ENCODE results near the gene TCERG1L. TPM values are rescaled to one million over a fixed set of nuclear protein-coding genes. Genes with fewer than 3 reads are reported as not detected.
"Not testable (repeated sequence)": the region's sequence is repeated elsewhere in the genome, so short reads cannot be mapped to it uniquely, and the experiment has no call there.

TCERG1L gene
- total RNA-seq, 2 experiments from 2014 or later = 0.08 TPM; not detected in 1

DNA sequence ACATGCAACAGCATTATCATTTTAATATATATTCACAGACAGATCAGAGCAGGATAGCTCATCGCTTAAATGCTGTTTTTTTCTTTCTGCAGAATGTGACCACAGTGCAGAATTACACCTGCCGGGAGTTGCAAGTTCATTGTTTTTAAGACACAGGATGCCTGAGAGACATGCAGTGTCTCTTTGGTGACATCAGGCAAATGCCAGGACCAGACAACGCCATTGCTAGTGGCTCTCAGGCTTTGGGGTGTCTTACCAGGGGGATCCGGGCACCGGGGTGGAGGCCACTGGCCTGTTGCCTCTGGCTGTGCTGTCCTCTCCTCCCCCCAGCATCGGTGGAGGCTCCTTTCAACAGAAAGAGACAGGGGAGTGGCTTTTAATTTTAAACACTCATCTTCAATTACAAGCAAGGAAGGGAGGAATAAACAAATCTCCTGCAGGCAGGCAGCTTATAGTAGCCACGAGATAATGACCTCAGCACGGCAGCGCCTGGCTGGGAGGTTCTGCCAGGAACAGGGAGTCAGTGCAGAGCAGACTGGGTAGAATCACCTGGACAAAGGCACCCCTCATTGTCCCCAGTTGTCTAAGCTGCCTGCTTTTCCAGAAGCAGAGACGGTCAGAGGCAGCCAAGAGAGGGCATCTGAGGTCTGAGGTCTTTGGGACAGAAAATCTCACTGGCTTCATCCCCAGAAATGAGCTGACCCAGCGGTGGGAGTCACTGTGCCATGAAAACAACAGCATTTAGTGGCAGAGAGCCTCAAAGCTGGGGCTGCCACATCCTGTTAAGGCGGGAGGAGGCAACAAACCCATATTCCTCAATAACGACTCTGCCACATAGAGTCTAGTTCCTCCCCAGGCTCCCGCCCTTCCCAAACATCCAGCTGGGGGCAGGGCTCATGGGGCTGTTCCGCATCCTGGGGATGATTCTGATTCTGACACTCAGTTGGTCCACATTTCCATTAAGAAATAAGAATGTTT lies 148.4 kb downstream of the TCERG1L start:
- no peaks in the 10 kb centered on the region for H3K27me3 Mint-ChIP-seq
- no peak for DNase-seq
- no peaks in the 10 kb centered on the region for H3K4me1 Mint-ChIP-seq
- H3K27ac Mint-ChIP-seq = no peak overlapping the region
- H3K4me3 Mint-ChIP-seq = no peak overlapping the region
- H3K36me3 Mint-ChIP-seq = no peaks in the 10 kb centered on the region
- no peaks in the 10 kb centered on the region for H3K9me3 Mint-ChIP-seq

- H3K4me1 Mint-ChIP-seq = no peaks in the 10 kb centered on the region
- no peaks in the 10 kb centered on the region for H3K27me3 Mint-ChIP-seq
- H3K36me3 Mint-ChIP-seq = no peaks in the 10 kb centered on the region
- no peak overlapping the region for H3K27ac Mint-ChIP-seq
- no peak for DNase-seq
- no peak overlapping the region for H3K4me3 Mint-ChIP-seq
- H3K9me3 Mint-ChIP-seq = no peaks in the 10 kb centered on the region
These were observed 149.3 kb downstream of the TCERG1L start for GRCh38 chr10:131162211-131162610.

- Mint-ChIP-seq H3K9me3 (no peaks in the 10 kb centered on the region), H3K4me3 (no peak overlapping the region), H3K27me3 (no peaks in the 10 kb centered on the region), H3K27ac (no peak overlapping the region), H3K36me3 (no peaks in the 10 kb centered on the region), H3K4me1 (no peaks in the 10 kb centered on the region)
- no peak for DNase-seq
These were observed 150.4 kb downstream of the TCERG1L start for GRCh38 chr10:131161087-131161486.

GRCh38 chr10:131160219-131160875 lies 151.2 kb downstream of the TCERG1L start:
- no peak overlapping the region for H3K4me3 Mint-ChIP-seq
- no peaks in the 10 kb centered on the region for H3K9me3 Mint-ChIP-seq
- no peaks in the 10 kb centered on the region for H3K27me3 Mint-ChIP-seq
- H3K4me1 Mint-ChIP-seq = no peaks in the 10 kb centered on the region
- no peak for DNase-seq
- H3K36me3 Mint-ChIP-seq = no peaks in the 10 kb centered on the region
- H3K27ac Mint-ChIP-seq = no peak overlapping the region

DNA sequence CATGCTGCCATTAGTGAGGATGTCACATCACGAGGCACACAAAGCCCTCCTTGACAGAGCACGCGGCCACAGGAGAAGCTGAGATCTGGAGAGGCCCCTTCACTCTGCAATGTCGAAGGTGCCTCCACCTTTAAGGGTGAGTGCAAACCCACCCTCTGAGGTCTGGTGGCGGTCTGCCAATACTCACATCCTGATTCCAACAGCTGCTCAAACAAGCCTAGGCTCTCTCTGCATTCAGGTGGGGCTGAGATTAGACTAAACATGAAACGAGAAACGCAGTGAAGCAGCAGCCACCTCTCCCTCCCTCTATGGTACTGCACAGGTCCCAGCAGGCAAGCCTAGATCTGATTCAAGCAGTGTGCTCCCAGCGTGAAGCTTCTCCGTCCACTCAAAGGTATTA lies 151.8 kb downstream of the TCERG1L start:
- H3K27me3 Mint-ChIP-seq = no peaks in the 10 kb centered on the region
- H3K27ac Mint-ChIP-seq = no peak overlapping the region
- H3K36me3 Mint-ChIP-seq = no peaks in the 10 kb centered on the region
- no peak overlapping the region for H3K4me3 Mint-ChIP-seq
- no peaks in the 10 kb centered on the region for H3K9me3 Mint-ChIP-seq
- H3K4me1 Mint-ChIP-seq = no peaks in the 10 kb centered on the region
- DNase-seq = no peak

- H3K27ac Mint-ChIP-seq = no peak overlapping the region
- no peaks in the 10 kb centered on the region for H3K9me3 Mint-ChIP-seq
- no peaks in the 10 kb centered on the region for H3K4me1 Mint-ChIP-seq
- no peaks in the 10 kb centered on the region for H3K36me3 Mint-ChIP-seq
- no peaks in the 10 kb centered on the region for H3K27me3 Mint-ChIP-seq
- H3K4me3 Mint-ChIP-seq = no peak overlapping the region
- no peak for DNase-seq
These were observed 152.8 kb downstream of the TCERG1L start for GRCh38 chr10:131158695-131159094.

DNA sequence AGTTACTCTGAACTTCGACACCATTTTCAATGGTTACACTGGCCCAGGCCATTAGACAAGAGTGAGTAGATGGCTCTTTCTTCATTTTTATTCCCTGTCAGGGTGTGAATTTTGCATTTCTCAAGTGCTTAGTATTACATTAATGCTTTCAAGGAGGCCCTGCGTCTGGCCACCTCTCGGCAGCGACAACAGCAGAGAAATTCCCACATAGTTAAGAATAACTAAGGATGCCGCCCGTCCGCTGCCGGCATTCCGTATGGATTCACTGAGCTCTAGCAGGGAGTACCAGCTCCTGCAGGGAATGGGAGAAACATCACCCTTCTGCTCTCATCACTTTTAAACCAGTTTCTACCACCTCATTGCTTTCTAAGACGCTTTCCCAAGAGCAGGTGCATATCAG lies 153.6 kb downstream of the TCERG1L start:
- Mint-ChIP-seq H3K36me3 (no peaks in the 10 kb centered on the region), H3K9me3 (peaks cover 1% of the 10 kb centered on the region), H3K27ac (no peak overlapping the region), H3K4me3 (no peak overlapping the region), H3K4me1 (no peaks in the 10 kb centered on the region), H3K27me3 (no peaks in the 10 kb centered on the region)
- no peak for DNase-seq

DNA sequence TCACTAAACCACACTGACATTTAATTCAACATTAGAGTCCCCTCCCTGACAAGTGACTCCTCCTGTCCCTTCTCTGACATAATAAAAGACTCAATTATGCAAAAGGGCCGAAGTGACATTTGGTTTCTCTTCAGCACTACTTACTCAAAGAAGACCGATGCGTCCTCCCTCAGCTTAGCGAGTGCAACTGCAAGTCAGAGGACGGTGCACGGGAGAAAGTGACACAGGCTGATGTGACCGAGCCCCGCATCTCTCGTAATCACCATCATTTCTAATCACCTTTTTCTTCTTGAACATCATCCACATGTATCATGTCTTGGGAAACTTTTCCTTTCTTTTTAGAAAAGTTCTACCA lies 155.7 kb downstream of the TCERG1L start:
- Mint-ChIP-seq H3K27me3 (no peaks in the 10 kb centered on the region), H3K36me3 (no peaks in the 10 kb centered on the region)

DNA sequence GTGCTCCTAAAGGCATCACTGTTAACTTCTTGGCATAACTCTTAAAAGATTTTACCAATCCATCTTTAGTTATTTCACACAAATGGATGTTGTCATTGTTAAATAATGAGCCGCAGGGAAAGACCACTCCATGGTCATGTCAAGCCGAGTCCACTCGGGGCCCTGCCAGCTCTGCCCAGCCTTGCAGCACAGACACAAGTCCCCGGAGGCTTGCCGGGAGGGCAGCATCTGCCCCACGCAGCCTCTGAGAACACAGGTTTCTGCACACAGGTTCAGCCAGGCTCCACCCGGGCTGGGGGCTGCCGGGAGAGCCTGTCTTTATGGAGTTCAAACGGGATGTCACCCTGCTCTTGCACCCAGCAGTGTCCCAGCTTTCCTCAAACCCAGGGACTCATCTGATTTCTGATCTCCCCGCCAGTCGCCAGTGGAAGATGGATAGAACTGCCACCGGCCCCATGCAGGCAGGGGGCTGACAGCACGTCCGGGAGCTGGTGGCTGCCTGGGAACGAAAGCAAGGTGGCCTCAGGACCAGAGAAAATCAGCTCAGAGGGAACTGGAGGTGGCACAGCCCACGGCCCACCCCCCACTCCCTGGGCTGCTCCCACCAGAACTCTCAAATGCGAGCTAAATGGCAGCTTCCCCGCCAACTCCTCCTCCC lies 156.2 kb downstream of the TCERG1L start:
- H3K27me3 Mint-ChIP-seq = no peaks in the 10 kb centered on the region
- DNase-seq = no peak
- no peak overlapping the region for H3K4me3 Mint-ChIP-seq
- no peak overlapping the region for H3K27ac Mint-ChIP-seq
- H3K4me1 Mint-ChIP-seq = no peaks in the 10 kb centered on the region
- H3K36me3 Mint-ChIP-seq = no peaks in the 10 kb centered on the region
- H3K9me3 Mint-ChIP-seq = peaks cover 12% of the 10 kb centered on the region

More for the DNA sequence above, 155.7 kb downstream of the TCERG1L start:
- Mint-ChIP-seq H3K9me3 (peaks cover 10% of the 10 kb centered on the region), H3K4me1 (no peaks in the 10 kb centered on the region), H3K4me3 (no peak overlapping the region), H3K27ac (no peak overlapping the region)
- DNase-seq = no peak

DNA sequence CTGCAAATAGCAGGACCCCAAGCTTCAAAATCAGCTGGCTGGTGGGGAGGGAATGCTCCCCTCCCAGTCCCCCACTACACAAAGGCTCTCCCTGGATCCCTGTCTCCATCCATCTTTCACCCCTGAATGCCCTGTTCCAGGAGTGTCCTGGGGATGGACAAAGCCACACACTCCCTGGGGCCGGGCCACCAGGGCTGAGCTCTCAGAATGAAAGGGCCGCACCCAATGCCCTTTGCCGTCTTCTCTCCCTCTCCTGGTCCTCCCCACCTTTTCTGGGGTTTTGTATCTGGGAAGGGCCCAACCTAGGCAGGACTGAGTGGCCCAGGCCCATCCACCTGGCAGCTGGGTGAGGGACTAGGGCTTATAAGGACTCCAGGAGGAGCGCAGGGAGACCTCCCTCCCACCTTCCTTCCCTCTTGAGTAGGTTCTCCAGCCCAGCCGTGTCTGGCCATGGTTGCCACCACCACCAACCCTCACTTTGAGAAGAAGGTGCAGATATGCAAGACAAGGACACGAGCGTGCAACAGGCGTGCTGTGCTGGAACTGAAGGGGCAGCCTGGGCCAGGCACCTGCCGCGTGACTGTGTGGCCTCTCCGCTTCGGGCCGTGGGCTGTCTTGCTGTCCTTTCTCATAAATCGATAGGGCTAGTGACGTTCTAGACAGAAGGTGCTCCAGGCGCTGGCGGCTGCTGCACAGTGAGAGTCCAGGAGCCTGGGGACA lies 157.1 kb downstream of the TCERG1L start:
- Mint-ChIP-seq H3K27me3 (no peaks in the 10 kb centered on the region), H3K27ac (no peak overlapping the region), H3K4me1 (no peaks in the 10 kb centered on the region), H3K9me3 (peaks cover 12% of the 10 kb centered on the region), H3K36me3 (no peaks in the 10 kb centered on the region), H3K4me3 (no peak overlapping the region)
- no peak for DNase-seq

DNA sequence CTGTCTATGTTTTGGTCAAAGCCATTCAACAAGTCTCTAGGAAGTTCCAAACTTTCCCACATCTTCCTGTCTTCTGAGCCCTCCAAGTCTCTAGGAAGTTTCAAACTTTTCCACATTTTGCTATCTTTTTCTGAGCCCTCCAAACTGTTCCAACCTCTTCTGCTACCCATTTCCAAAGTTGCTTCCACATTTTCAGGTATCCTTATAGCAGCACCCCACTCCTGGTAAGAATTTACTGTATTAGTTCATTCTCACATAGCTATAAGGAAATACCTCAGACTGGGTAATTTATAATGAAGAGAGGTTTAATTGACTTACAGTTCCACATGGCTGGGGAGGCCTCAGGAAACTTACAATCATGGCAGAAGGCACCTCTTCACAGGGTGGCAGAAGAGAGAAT lies 159.1 kb downstream of the TCERG1L start:
- H3K27me3 Mint-ChIP-seq, H3K27ac Mint-ChIP-seq, H3K36me3 Mint-ChIP-seq, H3K4me3 Mint-ChIP-seq, H3K4me1 Mint-ChIP-seq, DNase-seq: not testable (repeated sequence)
- H3K9me3 Mint-ChIP-seq = peaks cover 12% of the 10 kb centered on the region

DNA sequence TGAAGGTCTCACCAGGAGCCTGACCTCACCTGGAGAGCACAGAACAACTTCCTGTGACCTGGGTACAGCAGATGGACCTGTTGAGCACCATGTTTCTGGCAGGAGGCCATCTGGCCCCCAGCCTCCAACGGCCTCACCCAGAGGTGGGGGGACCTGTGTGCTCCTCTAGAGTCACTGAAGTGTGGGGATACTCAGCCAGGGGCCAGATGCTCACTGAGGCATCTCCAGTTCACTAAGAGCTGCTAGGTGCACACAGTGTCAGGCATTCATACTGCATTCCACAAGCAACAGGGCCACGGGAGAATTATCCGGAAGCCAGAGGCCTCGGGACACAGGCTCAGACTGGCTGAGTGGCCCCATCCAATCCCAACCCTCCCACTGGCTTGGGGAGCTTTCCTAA lies 161.4 kb downstream of the TCERG1L start:
- no peaks in the 10 kb centered on the region for H3K4me1 Mint-ChIP-seq
- no peak overlapping the region for H3K27ac Mint-ChIP-seq
- H3K36me3 Mint-ChIP-seq = no peaks in the 10 kb centered on the region
- DNase-seq = no peak
- no peaks in the 10 kb centered on the region for H3K27me3 Mint-ChIP-seq
- H3K9me3 Mint-ChIP-seq = peaks cover 12% of the 10 kb centered on the region
- no peak overlapping the region for H3K4me3 Mint-ChIP-seq

GRCh38 chr10:131149586-131149985 lies 161.9 kb downstream of the TCERG1L start:
- no peak for DNase-seq
- peaks cover 12% of the 10 kb centered on the region for H3K9me3 Mint-ChIP-seq
- no peak overlapping the region for H3K4me3 Mint-ChIP-seq
- no peaks in the 10 kb centered on the region for H3K36me3 Mint-ChIP-seq
- no peak overlapping the region for H3K27ac Mint-ChIP-seq
- no peaks in the 10 kb centered on the region for H3K4me1 Mint-ChIP-seq
- no peaks in the 10 kb centered on the region for H3K27me3 Mint-ChIP-seq

GRCh38 chr10:131149111-131149510 lies 162.4 kb downstream of the TCERG1L start:
- no peaks in the 10 kb centered on the region for H3K4me1 Mint-ChIP-seq
- H3K27me3 Mint-ChIP-seq = no peaks in the 10 kb centered on the region
- H3K4me3 Mint-ChIP-seq = no peak overlapping the region
- DNase-seq = no peak
- peaks cover 12% of the 10 kb centered on the region for H3K9me3 Mint-ChIP-seq
- H3K27ac Mint-ChIP-seq = no peak overlapping the region
- H3K36me3 Mint-ChIP-seq = no peaks in the 10 kb centered on the region

GRCh38 chr10:131148270-131148669 lies 163.3 kb downstream of the TCERG1L start:
- DNase-seq = no peak
- H3K4me3 Mint-ChIP-seq = no peak overlapping the region
- peaks cover 12% of the 10 kb centered on the region for H3K9me3 Mint-ChIP-seq
- H3K27ac Mint-ChIP-seq = no peak overlapping the region
- H3K4me1 Mint-ChIP-seq = no peaks in the 10 kb centered on the region
- H3K36me3 Mint-ChIP-seq = no peaks in the 10 kb centered on the region
- no peaks in the 10 kb centered on the region for H3K27me3 Mint-ChIP-seq

Measured in activated naive CD8-positive, alpha-beta T cell treated with anti-CD3 and anti-CD28 coated beads for 36 hours (primary cell).